Right lung (tissue), 5 donors: ENCODE data around the gene CLEC4G. TPM values are rescaled to one million over a fixed set of nuclear protein-coding genes. Genes with fewer than 3 reads are reported as not detected.

Experiments used
- polyA plus RNA-seq, 5 donors: library from polyadenylated mRNA; unstranded; fragments of 120-200 nt; gene quantifications; one replicate each; pipeline versions ENCODE4 v1.2.1 to v1.2.3, GENCODE V29; 2013; ENCODE audit warnings: inconsistent platforms in 1 of 5, low replicate concordance in 1 of 5; ENCODE audit not compliant: insufficient read length in 5 of 5, insufficient read depth in 1 of 5

Gene CLEC4G
- polyA plus RNA-seq, 5 donors: 0.25 to 0.31 (median 0.28) TPM; not detected in 2

Other genes with a start within 250 kb of the CLEC4G start
- 1 to 10 TPM; 2.8 to 5.7 (median 3.3) TPM for gene PEX11G, start 243.1 kb downstream of the CLEC4G start, polyA plus RNA-seq
- 10 to 100 TPM; 29.6 to 80.0 (median 44.2) TPM for gene ZNF358, start 216.0 kb downstream of the CLEC4G start, polyA plus RNA-seq
- gene MCOLN1, start 209.5 kb downstream of the CLEC4G start, polyA plus RNA-seq: 10 to 100 TPM; 11.0 to 19.2 (median 12.9) TPM
- gene PNPLA6, start 196.4 kb downstream of the CLEC4G start, polyA plus RNA-seq: 10 to 100 TPM; 25.2 to 45.6 (median 31.1) TPM
- gene CAMSAP3, start 136.2 kb downstream of the CLEC4G start, polyA plus RNA-seq: 10 to 100 TPM in 3 of 5 donors, 1 to 10 TPM in 2; 7.8 to 19.7 (median 13.1) TPM
- 10 to 100 TPM; 24.0 to 39.6 (median 31.0) TPM for gene XAB2, start 102.6 kb downstream of the CLEC4G start, polyA plus RNA-seq
- 100 to 1,000 TPM in 2 of 5 donors, 10 to 100 TPM in 3; 79.6 to 108 (median 93.7) TPM for gene PET100, start 102.3 kb downstream of the CLEC4G start, polyA plus RNA-seq
- gene PCP2, start 98.4 kb downstream of the CLEC4G start, polyA plus RNA-seq: 1 to 10 TPM in 3 of 5 donors, under 1 TPM in 2; 0.94 to 1.2 (median 1.0) TPM
- gene STXBP2, start 95.0 kb downstream of the CLEC4G start, polyA plus RNA-seq: 10 to 100 TPM; 27.3 to 42.6 (median 35.3) TPM
- 1 to 10 TPM in 4 of 5 donors, under 1 TPM in 1; 0.84 to 4.3 (median 1.5) TPM for gene RETN, start 63.1 kb downstream of the CLEC4G start, polyA plus RNA-seq
- 1 to 10 TPM in 1 of 5 donors, under 1 TPM in 4; 0.25 to 1.1 (median 0.63) TPM for gene MCEMP1, start 55.0 kb downstream of the CLEC4G start, polyA plus RNA-seq
- 10 to 100 TPM; 27.3 to 64.9 (median 34.7) TPM for gene TRAPPC5, start 51.3 kb downstream of the CLEC4G start, polyA plus RNA-seq
- under 1 TPM; 0.11 to 0.67 (median 0.31) TPM for gene FCER2, start 30.0 kb downstream of the CLEC4G start, polyA plus RNA-seq
- 1 to 10 TPM; 2.1 to 3.3 (median 3.3) TPM for gene CD209, start 15.4 kb upstream of the CLEC4G start, polyA plus RNA-seq
- gene CLEC4M, start 31.1 kb upstream of the CLEC4G start, polyA plus RNA-seq: 1 to 10 TPM in 3 of 5 donors, under 1 TPM in 2; 0.85 to 2.3 (median 1.4) TPM
- gene EVI5L, start 98.1 kb upstream of the CLEC4G start, polyA plus RNA-seq: 10 to 100 TPM; 10.9 to 17.6 (median 12.6) TPM
- gene PRR36, start 142.3 kb upstream of the CLEC4G start, polyA plus RNA-seq: 10 to 100 TPM in 3 of 5 donors, 1 to 10 TPM in 2; 6.5 to 16.9 (median 11.2) TPM
- gene LRRC8E, start 156.4 kb upstream of the CLEC4G start, polyA plus RNA-seq: 1 to 10 TPM; 3.9 to 5.0 (median 4.2) TPM
- 10 to 100 TPM; 22.2 to 36.8 (median 29.5) TPM for gene MAP2K7, start 171.8 kb upstream of the CLEC4G start, polyA plus RNA-seq
- under 1 TPM in 2 of 5 donors, not detected in 3; 0.23 to 0.39 TPM for gene TGFBR3L, start 182.7 kb upstream of the CLEC4G start, polyA plus RNA-seq
- gene SNAPC2, start 188.2 kb upstream of the CLEC4G start, polyA plus RNA-seq: 10 to 100 TPM in 4 of 5 donors, 1 to 10 TPM in 1; 9.2 to 24.0 (median 15.5) TPM
- gene CTXN1, start 194.0 kb upstream of the CLEC4G start, polyA plus RNA-seq: 10 to 100 TPM in 2 of 5 donors, 1 to 10 TPM in 3; 5.0 to 22.3 (median 7.2) TPM
- 10 to 100 TPM; 32.7 to 55.9 (median 43.7) TPM for gene TIMM44, start 211.6 kb upstream of the CLEC4G start, polyA plus RNA-seq